H1 (cell line): ENCODE results near the gene GNL2. TPM values are rescaled to one million over a fixed set of nuclear protein-coding genes. Genes with fewer than 3 reads are reported as not detected.

Experiments
- CTCF ChIA-PET: fragments of 300-600 bp; sonication (Branson Sonifier 250); formaldehyde crosslinking; loops from one replicate; lab custom pipeline; 2021; ENCODE audit not compliant: partially characterized antibody; lab: Charles Lee
- POLR2A ChIA-PET: fragments of 300-600 bp; sonication (Branson Sonifier 250); formaldehyde crosslinking; loops from one replicate; lab custom pipeline; 2021; ENCODE audit warnings: inconsistent platforms; ENCODE audit not compliant: partially characterized antibody; lab: Charles Lee
- DNase-seq, 2 experiments: peaks; one replicate each; pipeline versions ENCODE4 v3.0.0 to v3.0.0-alpha.2; 2010 to 2022; ENCODE audit warnings: low spot score in 2 of 2, low read depth in 1 of 2, mixed read lengths in 1 of 2
- FAIRE-seq: peaks from 2 replicates; lab custom pipeline; 2011; peaks lifted over from hg19 to GRCh38; lab: Jason Lieb, UNC
- H2AFZ ChIP-seq: 2 replicates; pipeline ENCODE4 v1.8.1; 2012; ENCODE audit warnings: low read length, inconsistent platforms
- H2AK5ac ChIP-seq: 2 replicates; pipeline ENCODE4 v1.6.1; 2013; ENCODE audit warnings: low read depth, low read length
- H2BK120ac ChIP-seq: replicated peaks from 2 replicates; pipeline ENCODE3; 2013; ENCODE audit warnings: low read depth, low read length, inconsistent platforms
- H2BK12ac ChIP-seq: 2 replicates; pipeline ENCODE4 v1.6.1; 2013; ENCODE audit warnings: low read depth, low read length
- H2BK15ac ChIP-seq: 2 replicates; pipeline ENCODE4 v1.6.1; 2013; ENCODE audit warnings: low read length
- H2BK20ac ChIP-seq: 2 replicates; pipeline ENCODE4 v1.6.1; 2013; ENCODE audit warnings: low read length
- H2BK5ac ChIP-seq: 2 replicates; pipeline ENCODE4 v1.6.1; 2013; ENCODE audit warnings: low read depth, low read length
- H3K14ac ChIP-seq: 2 replicates; pipeline ENCODE4 v1.6.1; 2013; ENCODE audit warnings: inconsistent platforms; ENCODE audit not compliant: insufficient read length
- H3K18ac ChIP-seq: 2 replicates; pipeline ENCODE4 v1.6.1; 2013; ENCODE audit warnings: low read length; ENCODE audit errors: extremely low read depth
- H3K23ac ChIP-seq: 2 replicates; pipeline ENCODE4 v1.6.1; 2013; ENCODE audit warnings: inconsistent platforms; ENCODE audit not compliant: insufficient read length
- H3K23me2 ChIP-seq: 2 replicates; pipeline ENCODE4 v1.6.1; 2013; ENCODE audit warnings: low read depth, low read length
- H3K27ac ChIP-seq: 2 replicates; pipeline ENCODE4 v1.6.1; 2011; ENCODE audit warnings: low read depth, low read length, inconsistent platforms
- H3K27me3 ChIP-seq, 4 experiments: replicated peaks in 1 of 4; 1 replicate in 1 of 4; 2 replicates in 3 of 4; pipeline versions ENCODE4 v1.6.1 to v1.8.1; 2011 to 2013; ENCODE audit warnings: low read length in 3 of 4, mild to moderate bottlenecking in 3 of 4, inconsistent platforms in 2 of 4, mixed read lengths in 2 of 4, moderate library complexity in 1 of 4; ENCODE audit not compliant: control insufficient read depth in 3 of 4, insufficient read depth in 3 of 4; ENCODE audit errors: extremely low read depth in 1 of 4
- H3K36me3 ChIP-seq, 4 experiments: 2 replicates each; pipeline versions ENCODE4 v1.6.1 to v1.8.1; 2011 to 2013; ENCODE audit warnings: mild to moderate bottlenecking in 4 of 4, low read length in 3 of 4, moderate library complexity in 2 of 4, control low read depth in 1 of 4, inconsistent platforms in 1 of 4; ENCODE audit not compliant: insufficient read depth in 4 of 4, control insufficient read depth in 2 of 4
- H3K4ac ChIP-seq: replicated peaks from 2 replicates; pipeline ENCODE3; 2013; ENCODE audit warnings: low read length, low read depth, mixed read lengths, inconsistent platforms; ENCODE audit not compliant: insufficient read length
- H3K4me1 ChIP-seq, 4 experiments: replicated peaks in 1 of 4; 1 replicate in 1 of 4; 2 replicates in 3 of 4; pipeline versions ENCODE4 v1.6.1 to v1.8.1; 2011 to 2013; ENCODE audit warnings: low read length in 3 of 4, inconsistent platforms in 2 of 4, mixed read lengths in 1 of 4; ENCODE audit not compliant: insufficient read depth in 4 of 4, control insufficient read depth in 3 of 4
- H3K4me2 ChIP-seq, 2 experiments: 2 replicates each; pipeline versions ENCODE4 v1.6.1 to v1.8.1; 2011 to 2013; ENCODE audit warnings: low read depth in 2 of 2, low read length in 2 of 2, control low read depth in 1 of 2, inconsistent platforms in 1 of 2, mild to moderate bottlenecking in 1 of 2; ENCODE audit not compliant: insufficient read depth in 1 of 2
- H3K4me3 ChIP-seq, 4 experiments: fragments of 200-600, 300-600 bp in 1 of 4; sonication (generic), shearing (Covaris generic), sonication (Bioruptor Twin) in 1 of 4; 2 replicates each; pipeline versions ENCODE4 v1.5.1 to v1.8.1; 2011 to 2016; ENCODE audit warnings: low read length in 4 of 4, low read depth in 3 of 4, control low read depth in 2 of 4, inconsistent platforms in 2 of 4, mild to moderate bottlenecking in 2 of 4, mixed read lengths in 1 of 4, moderate library complexity in 1 of 4; ENCODE audit not compliant: insufficient read depth in 2 of 4; ENCODE audit errors: extremely low read depth in 1 of 4
- H3K56ac ChIP-seq: replicated peaks from 2 replicates; pipeline ENCODE3; 2013; ENCODE audit warnings: low read depth, mild to moderate bottlenecking, mixed read lengths, low read length, inconsistent platforms; ENCODE audit not compliant: insufficient read length
- H3K79me1 ChIP-seq: 2 replicates; pipeline ENCODE4 v1.6.1; 2013; ENCODE audit warnings: low read depth, low read length, control low read depth
- H3K79me2 ChIP-seq, 2 experiments: 2 replicates each; pipeline versions ENCODE4 v1.6.1 to v1.8.1; 2012 to 2013; ENCODE audit warnings: low read length in 2 of 2, mild to moderate bottlenecking in 2 of 2, inconsistent platforms in 1 of 2; ENCODE audit not compliant: insufficient read depth in 2 of 2, control insufficient read depth in 1 of 2
- H3K9ac ChIP-seq, 4 experiments: replicated peaks in 1 of 4; 1 replicate in 1 of 4; 2 replicates in 3 of 4; pipeline versions ENCODE4 v1.6.1 to v1.8.1; 2011 to 2013; ENCODE audit warnings: low read depth in 3 of 4, low read length in 3 of 4, control low read depth in 2 of 4, mild to moderate bottlenecking in 2 of 4, moderate library complexity in 2 of 4, inconsistent platforms in 1 of 4; ENCODE audit errors: extremely low read depth in 1 of 4
- H3K9me3 ChIP-seq, 2 experiments: 2 replicates each; pipeline versions ENCODE4 v1.6.1 to v1.8.1; 2012 to 2013; ENCODE audit warnings: mild to moderate bottlenecking in 2 of 2, moderate library complexity in 2 of 2, control low read depth in 1 of 2, inconsistent platforms in 1 of 2, low read depth in 1 of 2, low read length in 1 of 2, mixed read lengths in 1 of 2; ENCODE audit not compliant: insufficient read depth in 2 of 2
- H4K20me1 ChIP-seq, 2 experiments: replicated peaks in 1 of 2; 2 replicates each; pipeline versions ENCODE3 to v1.8.1; 2011 to 2013; ENCODE audit warnings: inconsistent platforms in 2 of 2, low read length in 2 of 2, mild to moderate bottlenecking in 1 of 2; ENCODE audit not compliant: insufficient read depth in 2 of 2, control insufficient read depth in 1 of 2
- H4K5ac ChIP-seq: 2 replicates; pipeline ENCODE4 v1.6.1; 2013; ENCODE audit warnings: low read length, low read depth, mixed read lengths, inconsistent platforms; ENCODE audit not compliant: insufficient read length
- H4K8ac ChIP-seq: 2 replicates; pipeline ENCODE4 v1.8.0; 2013; ENCODE audit warnings: mild to moderate bottlenecking, moderate library complexity, low read length, inconsistent platforms; ENCODE audit not compliant: insufficient read depth; ENCODE audit errors: extremely low read depth
- H4K91ac ChIP-seq: replicated peaks from 2 replicates; pipeline ENCODE3; 2013; ENCODE audit warnings: low read length, mixed read lengths, inconsistent platforms; ENCODE audit not compliant: insufficient read length
- POLR2A ChIP-seq, 2 experiments: IDR thresholded peaks; 1 replicate in 1 of 2; 2 replicates in 1 of 2; pipeline ENCODE4 v1.6.1; 2011; ENCODE audit warnings: low read depth in 2 of 2, low read length in 2 of 2, mild to moderate bottlenecking in 2 of 2; ENCODE audit errors: control extremely low read depth in 1 of 2
- POU5F1 ChIP-seq: IDR thresholded peaks from 2 replicates; pipeline ENCODE4 v1.6.1; 2011; ENCODE audit warnings: low read depth, mild to moderate bottlenecking, low read length, moderate library complexity
- WGBS, 2 experiments: shearing (Covaris generic) in 1 of 2; methylation state at CpG; one replicate each; pipeline versions ENCODE4 v1.1.6 to v1.1.7; 2013 to 2015; ENCODE audit warnings: low lambda C conversion rate in 2 of 2, mixed read lengths in 2 of 2, inconsistent platforms in 1 of 2, low coverage in 1 of 2, missing lambda C conversion rate in 1 of 2; ENCODE audit not compliant: insufficient replicate concordance in 2 of 2, insufficient coverage in 1 of 2, insufficient read length in 1 of 2; ENCODE audit errors: extremely low coverage in 1 of 2, missing lambda C conversion rate in 1 of 2; 5-methylcytosine and 5-hydroxymethylcytosine counted together
- polyA plus RNA-seq, 7 experiments: library from polyadenylated mRNA; depleted of rRNA in 3 of 7; stranded (reverse) in 5 of 7; unstranded in 2 of 7; fragments of >200 nt in 5 of 7; fragments of 200-250 nt in 2 of 7; gene quantifications; 1 replicate in 5 of 7; 2 replicates in 1 of 7; 4 replicates in 1 of 7; pipeline versions ENCODE4 v1.2.1 to v1.2.3, GENCODE V29; 2011 to 2013; ENCODE audit warnings: missing spikeins in 2 of 7, mixed read lengths in 2 of 7
- total RNA-seq: library from RNA; stranded (reverse); fragmentation: NEBNext Ultra II Directional; extraction: Animal tissue kit (Norgen Biotek cat#: 25700); gene quantifications from 2 replicates; pipeline ENCODE4 v1.2.1, GENCODE V29; 2021

Gene GNL2
- total and polyA plus RNA-seq, 2 of the 8 experiments (the other 6 are each of a cell fraction or from before 2014, with no cell fraction given): 22.2 to 88.3 TPM

DNA sequence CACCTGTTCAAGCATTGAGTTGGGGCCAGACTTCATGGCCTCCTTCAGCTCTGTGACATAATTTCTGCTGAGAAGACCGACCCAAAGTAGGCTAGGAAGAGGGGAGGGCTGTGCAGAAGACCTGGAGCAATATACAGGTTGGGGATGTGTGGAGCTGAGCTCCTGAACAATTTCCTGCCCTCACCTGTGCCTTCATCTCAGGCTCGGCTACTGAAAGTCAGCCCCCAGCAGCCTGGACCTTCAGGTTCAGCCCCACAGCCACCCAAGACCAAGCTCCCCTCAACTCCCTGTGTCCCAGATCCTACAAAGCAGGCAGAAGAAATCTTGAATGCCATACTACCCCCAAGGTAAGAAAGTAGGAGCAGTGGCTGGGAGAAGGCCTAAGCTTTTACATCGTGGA is 38.3 kb downstream of the GNL2 start:
- ChIA-PET POLR2A (interaction anchor here (1.0 to 1.4 kb wide), 3 partner anchors 30 to 82 kb away, joined by 3 to 4 read pairs (median 3); no protein-coding TSS in a partner anchor), CTCF (interaction anchor here (0.6 to 1.9 kb wide), 2 partner anchors 43 to 231 kb away, joined by 3 to 6 read pairs; partner anchors contain the start of gene MEAF6)
- peak overlapping the region; percentile 10; the same call in 1 of the 2 replicates for H2AK5ac ChIP-seq
- no peak overlapping the region for H2BK120ac ChIP-seq
- no peak overlapping the region for H4K91ac ChIP-seq
- no peaks in the 10 kb centered on the region; a peak in 1 of 8 replicates for H3K36me3 ChIP-seq
- no peak overlapping the region; the same call in 1 of the 2 replicates for H3K18ac ChIP-seq
- no peak overlapping the region for H4K5ac ChIP-seq
- peaks cover 6% of the 10 kb centered on the region; the same call in 1 of the 2 replicates for H3K23me2 ChIP-seq
- H2BK20ac ChIP-seq: no peak overlapping the region
- H3K79me2 ChIP-seq: peaks cover 8 to 15% of the 10 kb centered on the region in 2 experiments; a peak in 3 of 4 replicates
- H3K79me1 ChIP-seq: peaks cover 4% of the 10 kb centered on the region; the same call in 1 of the 2 replicates
- FAIRE-seq (no peak), DNase-seq (no peak)
- no peak overlapping the region for H2BK15ac ChIP-seq
- 0 out of 4 replicates have a peak, but pooled peaks cover 0 to 2% of the 10 kb centered on the region in 2 experiments for H3K9me3 ChIP-seq
- peak overlapping the region; percentile 31; the same call in 1 of the 2 replicates for H2AFZ ChIP-seq
- 88% methylated on average over 3 of the region's 3 CpGs; no CpG with 5 or more reads in 1 of the 2 experiments for whole genome bisulfite sequencing, 2 experiments
- no peaks in the 10 kb centered on the region for H3K27me3 ChIP-seq
- no peak overlapping the region for H3K56ac ChIP-seq
- H3K4ac ChIP-seq: no peak overlapping the region
- H3K23ac ChIP-seq: no peak overlapping the region
- H2BK5ac ChIP-seq: no peak overlapping the region
- peak overlapping the region; percentile 11; the same call in 1 of the 2 replicates for H3K27ac ChIP-seq
- peak overlapping the region; percentile 53 to 68 (median 61); a peak in 7 of 8 replicates for H3K4me3 ChIP-seq
- peak overlapping the region in 3 of 4 experiments; percentile 41 to 73 (median 71); a peak in 3 of 7 replicates for H3K9ac ChIP-seq
- TF ChIP-seq POU5F1 (no peak), POLR2A (IDR thresholded peaks at IDR 0.05; ENCODE audit: control extremely low read depth in 1 of 2, low read depth in 2 of 2, low read length in 2 of 2) (0 out of 3 replicates have a peak, but pooled peaks of 1 of the 2 experiments have one; percentile 23)
- H3K4me1 ChIP-seq: peaks cover 3 to 13% (median 5%) of the 10 kb centered on the region in 4 experiments
- no peak overlapping the region for H3K14ac ChIP-seq
- peak overlapping the region; percentile 55; the same call in 1 of the 2 replicates for H2BK12ac ChIP-seq
- peak overlapping the region; percentile 80 to 89 for H3K4me2 ChIP-seq
- peak overlapping the region; percentile 84 for H4K8ac ChIP-seq
- H4K20me1 ChIP-seq: peaks cover 0 to 7% of the 10 kb centered on the region in 2 experiments
